ENCODE data around the gene ZCCHC24. TPM values are rescaled to one million over a fixed set of nuclear protein-coding genes. Genes with fewer than 3 reads are reported as not detected.

The ZCCHC24 gene
- total and polyA plus RNA-seq, 2 of the 8 experiments (the other 6 are each of a cell fraction or from before 2014, with no cell fraction given), result 3.9 to 6.9 TPM

GRCh38 chr10:79417731-79418130 is 27.7 kb downstream of the ZCCHC24 start (continued):
- no peak for TF ChIP-seq CHD7 (IDR thresholded peaks at IDR 0.05; ENCODE audit: insufficient replicate concordance, low read length)
